Brain microvascular endothelial cell (primary cell): Measurements from ENCODE around the gene G0S2.
A peak's percentile ranks its signal among the peaks of the same experiment; 100 is the strongest.

Source experiments
- DNase-seq: peaks from one replicate; pipeline ENCODE4 v3.0.0-alpha.2; 2020
- H3K27ac ChIP-seq: fragments of 250-450 bp; sonication (Bioruptor Pico); 2 replicates; pipeline ENCODE4 v1.5.1; 2020; ENCODE audit warnings: mild to moderate bottlenecking, moderate library complexity
- H3K27me3 ChIP-seq: fragments of 250-450 bp; sonication (Bioruptor Pico); replicated peaks from 2 replicates; pipeline ENCODE4 v1.5.1; 2020; ENCODE audit warnings: mild to moderate bottlenecking
- H3K36me3 ChIP-seq: fragments of 250-450 bp; sonication (Bioruptor Pico); replicated peaks from 2 replicates; pipeline ENCODE4 v1.5.1; 2020; ENCODE audit warnings: mild to moderate bottlenecking
- H3K4me3 ChIP-seq: 2 replicates; pipeline ENCODE4 v1.5.1; 2011; ENCODE audit warnings: low read depth, mild to moderate bottlenecking, control low read depth, low read length, moderate library complexity
- in situ Hi-C: cut with HindIII; loops from 2 replicates; pipeline ENCODE4 v1.10.0; 2017; ENCODE audit warnings: low sequenced_read_pairs, low pct_ligation_motif_present
- TF ChIP-seq, protein P1 (sequence below): IDR thresholded peaks from 2 replicates; pipeline ENCODE4 v1.5.1; 2011; ENCODE audit warnings: low read depth, mild to moderate bottlenecking, moderate library complexity, low read length, control low read depth, inconsistent platforms; ENCODE audit errors: missing control alignments

G0S2 gene

GRCh38 chr1:209704584-209704983 is 29.4 kb downstream of the G0S2 start, which contains the start of gene HSD11B1:
HSD11B1 (plus strand) TSS chr1:209704846; CDS start chr1:209704943, 97 bp downstream.
- Histone ChIP-seq H3K4me3 (no peak within 1 kb of the TSS), H3K27me3 (no peaks in the 10 kb centered on the region), H3K36me3 (no peaks in the 10 kb centered on the region), H3K27ac (no peak within 1 kb of the TSS)
- TF ChIP-seq, protein P1, sequence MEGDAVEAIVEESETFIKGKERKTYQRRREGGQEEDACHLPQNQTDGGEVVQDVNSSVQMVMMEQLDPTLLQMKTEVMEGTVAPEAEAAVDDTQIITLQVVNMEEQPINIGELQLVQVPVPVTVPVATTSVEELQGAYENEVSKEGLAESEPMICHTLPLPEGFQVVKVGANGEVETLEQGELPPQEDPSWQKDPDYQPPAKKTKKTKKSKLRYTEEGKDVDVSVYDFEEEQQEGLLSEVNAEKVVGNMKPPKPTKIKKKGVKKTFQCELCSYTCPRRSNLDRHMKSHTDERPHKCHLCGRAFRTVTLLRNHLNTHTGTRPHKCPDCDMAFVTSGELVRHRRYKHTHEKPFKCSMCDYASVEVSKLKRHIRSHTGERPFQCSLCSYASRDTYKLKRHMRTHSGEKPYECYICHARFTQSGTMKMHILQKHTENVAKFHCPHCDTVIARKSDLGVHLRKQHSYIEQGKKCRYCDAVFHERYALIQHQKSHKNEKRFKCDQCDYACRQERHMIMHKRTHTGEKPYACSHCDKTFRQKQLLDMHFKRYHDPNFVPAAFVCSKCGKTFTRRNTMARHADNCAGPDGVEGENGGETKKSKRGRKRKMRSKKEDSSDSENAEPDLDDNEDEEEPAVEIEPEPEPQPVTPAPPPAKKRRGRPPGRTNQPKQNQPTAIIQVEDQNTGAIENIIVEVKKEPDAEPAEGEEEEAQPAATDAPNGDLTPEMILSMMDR: no peak
- in situ Hi-C loops: no loop called here
- no peak for DNase-seq

GRCh38 chr1:209705033-209705598 is 29.9 kb downstream of the G0S2 start:
- no peak overlapping the region for H3K4me3 ChIP-seq
- in situ Hi-C loops: no loop called here
- DNase-seq: no peak
- H3K27ac ChIP-seq: no peak overlapping the region
- H3K27me3 ChIP-seq: no peaks in the 10 kb centered on the region
- no peaks in the 10 kb centered on the region for H3K36me3 ChIP-seq
- TF ChIP-seq, protein P1: no peak

DNA sequence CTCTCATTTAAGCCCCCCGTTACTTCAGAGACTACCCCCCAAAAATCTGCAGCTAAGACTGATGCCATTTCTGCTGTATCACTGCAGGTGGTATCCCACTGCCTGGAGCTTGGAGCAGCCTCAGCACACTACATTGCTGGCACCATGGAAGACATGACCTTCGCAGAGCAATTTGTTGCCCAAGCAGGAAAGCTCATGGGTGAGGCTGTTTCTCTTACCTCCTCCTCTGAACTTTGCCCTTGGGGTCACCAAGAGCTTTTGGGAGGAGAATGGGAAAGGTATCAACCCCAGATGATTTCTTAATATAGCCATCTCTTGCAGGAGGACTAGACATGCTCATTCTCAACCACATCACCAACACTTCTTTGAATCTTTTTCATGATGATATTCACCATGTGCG is 31.4 kb downstream of the G0S2 start:
- TF ChIP-seq, protein P1: no peak
- Histone ChIP-seq H3K27me3 (no peaks in the 10 kb centered on the region), H3K4me3 (no peak overlapping the region), H3K36me3 (no peaks in the 10 kb centered on the region), H3K27ac (no peak overlapping the region)
- DNase-seq: no peak
- in situ Hi-C loops: no loop called here

GRCh38 chr1:209707308-209707707 is 32.1 kb downstream of the G0S2 start:
- in situ Hi-C loops: no loop called here

DNA sequence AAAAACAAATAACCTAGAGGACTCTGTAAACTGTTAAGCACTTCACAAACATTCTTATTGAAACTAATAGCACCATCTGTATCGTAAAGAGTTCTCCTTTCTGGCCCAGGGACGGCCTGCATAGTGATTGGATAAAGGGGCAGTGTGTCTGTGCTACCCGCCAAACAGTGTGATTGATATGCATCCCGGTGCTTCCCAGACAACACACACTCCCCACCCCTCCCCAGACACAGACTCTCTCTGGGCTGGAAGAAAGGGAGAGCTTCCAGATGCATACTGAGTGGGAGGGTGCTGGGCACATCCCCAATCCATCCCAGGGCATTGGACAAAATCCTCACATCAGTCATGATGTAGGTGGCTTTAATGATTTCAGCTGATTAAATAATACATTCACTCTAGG is 33.1 kb downstream of the G0S2 start:
- Histone ChIP-seq H3K4me3 (no peak overlapping the region), H3K27ac (no peak overlapping the region), H3K27me3 (no peaks in the 10 kb centered on the region), H3K36me3 (no peaks in the 10 kb centered on the region)
- TF ChIP-seq, protein P1: no peak
- in situ Hi-C loops: no loop called here
- no peak for DNase-seq

More at GRCh38 chr1:209707308-209707707, 32.1 kb downstream of the G0S2 start:
- TF ChIP-seq, protein P1: no peak
- Histone ChIP-seq H3K27ac (no peak overlapping the region), H3K4me3 (no peak overlapping the region), H3K27me3 (no peaks in the 10 kb centered on the region), H3K36me3 (no peaks in the 10 kb centered on the region)
- peak; percentile 24 for DNase-seq

DNA sequence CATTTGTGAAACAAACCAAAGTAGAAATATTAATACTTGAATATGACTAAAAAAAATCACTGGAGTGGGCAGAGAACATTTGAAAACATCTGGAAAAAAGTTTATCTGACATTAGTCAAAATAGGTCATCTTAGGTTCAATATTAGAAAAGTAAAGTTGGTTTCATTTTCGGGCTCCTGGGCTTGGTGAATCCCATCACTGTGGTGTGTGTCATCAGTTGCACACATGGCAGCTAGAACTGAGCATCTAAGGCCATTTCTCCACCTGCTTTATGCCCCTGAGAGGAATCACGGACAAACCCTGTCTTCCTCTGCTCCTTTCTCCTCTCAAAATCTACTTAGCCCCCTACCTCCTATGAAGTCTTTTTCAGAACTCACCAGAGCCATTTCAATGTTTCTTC is 34.9 kb downstream of the G0S2 start:
- no peak overlapping the region for H3K4me3 ChIP-seq
- H3K27me3 ChIP-seq: no peaks in the 10 kb centered on the region
- H3K27ac ChIP-seq: no peak overlapping the region
- TF ChIP-seq, protein P1: no peak
- in situ Hi-C loops: no loop called here
- no peak for DNase-seq
- no peaks in the 10 kb centered on the region for H3K36me3 ChIP-seq
